Right hindlimb (tissue), 1 donor: ENCODE results near the gene PDPN.

ENCODE experiments used
- DNase-seq: peaks from one replicate; pipeline ENCODE4 v3.0.0-alpha.2; 2018

PDPN gene

GRCh38 chr1:13581446-13581845, 2.2 kb upstream of the PDPN start:
- no peak for DNase-seq

- DNase-seq = peak; percentile 52
These were observed 754 bp upstream of the PDPN start for GRCh38 chr1:13582713-13583443.

DNA sequence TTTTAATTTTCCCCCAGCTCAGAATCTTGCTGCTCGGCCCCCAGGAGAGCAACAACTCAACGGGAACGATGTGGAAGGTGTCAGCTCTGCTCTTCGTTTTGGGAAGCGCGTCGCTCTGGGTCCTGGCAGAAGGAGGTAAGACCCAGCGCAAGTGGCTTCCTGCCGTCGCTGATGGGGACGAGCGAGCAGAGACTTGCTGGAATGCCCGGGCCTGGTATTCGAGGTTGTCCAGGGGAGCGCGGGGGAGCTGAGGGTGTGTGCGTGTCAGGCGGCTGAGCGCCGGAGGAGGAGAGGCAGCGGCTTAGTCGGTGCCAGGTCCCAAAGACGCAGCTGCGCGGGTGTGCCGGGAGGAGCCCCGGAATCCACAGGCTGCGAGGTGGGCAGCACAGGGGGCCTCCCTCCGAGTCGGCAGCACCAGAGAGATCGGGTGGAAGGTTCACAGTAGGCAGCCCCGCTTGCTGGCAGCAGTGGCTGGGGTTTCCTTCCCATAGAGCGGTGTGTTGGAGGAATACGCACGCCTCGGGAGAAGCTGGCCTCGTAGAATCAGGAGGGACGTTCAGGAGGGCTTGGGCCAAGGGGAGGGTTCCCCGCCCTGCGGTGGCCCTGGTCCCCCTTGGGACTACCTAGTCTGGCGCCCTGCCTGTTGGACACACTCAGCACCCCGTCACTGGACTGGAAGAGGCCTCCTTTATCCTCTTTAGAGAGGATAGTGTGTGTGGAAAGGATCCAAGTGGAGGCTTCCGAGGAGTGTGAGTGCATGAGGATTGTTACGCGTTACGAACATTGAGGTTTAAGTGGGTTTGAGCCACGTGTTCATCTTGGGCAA, 547 bp downstream of the PDPN start:
- DNase-seq = peak; percentile 79

GRCh38 chr1:13584876-13585611, 1.4 kb downstream of the PDPN start:
- no peak for DNase-seq

DNA sequence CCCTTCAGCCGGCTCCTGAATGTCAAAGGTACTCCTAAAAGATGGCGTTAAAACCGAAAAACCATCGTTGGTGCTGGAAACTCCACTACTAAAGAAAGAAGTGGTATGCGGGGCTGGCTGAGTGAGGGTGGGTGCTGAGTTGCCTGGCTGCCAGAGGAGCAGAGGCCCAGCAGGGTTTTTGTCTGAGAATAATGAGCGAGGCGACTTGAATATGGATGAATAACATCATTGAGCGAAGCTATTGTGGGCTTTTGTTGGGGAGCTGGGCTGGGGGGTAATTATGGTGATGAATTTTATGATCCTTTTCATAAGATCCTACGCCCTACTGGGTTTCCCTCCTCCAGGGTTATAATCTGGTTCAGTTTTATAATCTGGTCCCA, 2.0 kb downstream of the PDPN start:
- DNase-seq = no peak

DNA sequence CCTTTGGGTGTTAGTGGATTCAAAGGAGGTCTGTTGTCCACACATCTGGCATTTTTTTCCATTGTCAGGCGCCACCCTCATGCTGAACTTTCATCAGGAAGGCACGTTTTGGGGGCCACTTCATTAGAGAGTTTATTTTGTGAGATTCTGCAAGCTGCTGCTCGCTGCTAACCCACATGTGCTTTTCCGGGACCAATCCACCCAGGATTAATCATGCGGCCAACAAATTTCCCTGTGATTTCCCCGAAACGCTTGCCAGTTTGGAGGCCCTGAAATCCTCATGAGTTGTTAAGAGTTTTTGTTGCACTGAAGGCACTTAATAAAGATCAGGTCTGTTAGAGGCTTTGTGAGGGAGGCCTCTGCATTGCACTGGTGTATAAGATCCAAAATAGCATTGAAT, 2.4 kb downstream of the PDPN start:
- peak; percentile 53 for DNase-seq

GRCh38 chr1:13587256-13588030, 3.8 kb downstream of the PDPN start:
- no peak for DNase-seq

DNA sequence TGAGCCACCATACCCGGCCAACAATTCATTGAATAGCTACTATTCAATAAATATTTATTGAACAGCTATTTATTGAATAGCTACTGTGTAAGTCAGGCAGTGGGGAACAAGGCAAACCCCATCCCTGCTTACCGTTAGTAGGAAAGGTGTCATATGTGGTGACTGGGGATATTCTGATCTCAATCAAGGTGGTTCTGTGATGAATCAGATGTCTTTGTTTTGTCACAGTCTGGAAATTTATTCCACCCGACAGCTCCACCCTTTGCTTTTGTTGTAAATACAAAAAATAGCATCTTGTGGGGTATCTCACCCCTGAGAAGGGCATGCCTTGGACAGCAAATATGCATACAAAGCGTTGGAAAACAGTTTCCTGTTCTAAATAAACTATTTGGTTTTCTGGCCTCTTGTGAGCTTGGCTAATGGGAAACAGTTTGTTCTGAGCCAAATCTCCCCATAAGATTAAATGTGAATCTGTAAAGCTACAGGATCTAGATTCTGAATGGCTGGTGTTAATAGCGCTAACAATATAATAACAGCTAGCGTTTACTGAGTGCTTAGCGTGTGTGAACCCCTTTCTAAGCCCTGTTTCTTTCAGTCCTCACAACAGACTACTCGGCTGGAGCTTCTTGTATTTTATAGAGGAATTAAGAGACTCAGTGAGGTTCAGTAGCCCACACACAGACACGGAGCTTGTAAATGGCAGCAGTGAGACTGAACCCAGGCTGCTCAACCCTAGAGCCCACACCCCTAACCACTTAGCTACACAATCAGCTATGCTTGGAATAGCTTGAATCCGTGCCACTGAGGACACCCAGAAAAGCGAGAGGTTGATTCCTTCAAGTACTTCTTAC, 5.5 kb downstream of the PDPN start:
- no peak for DNase-seq

DNA sequence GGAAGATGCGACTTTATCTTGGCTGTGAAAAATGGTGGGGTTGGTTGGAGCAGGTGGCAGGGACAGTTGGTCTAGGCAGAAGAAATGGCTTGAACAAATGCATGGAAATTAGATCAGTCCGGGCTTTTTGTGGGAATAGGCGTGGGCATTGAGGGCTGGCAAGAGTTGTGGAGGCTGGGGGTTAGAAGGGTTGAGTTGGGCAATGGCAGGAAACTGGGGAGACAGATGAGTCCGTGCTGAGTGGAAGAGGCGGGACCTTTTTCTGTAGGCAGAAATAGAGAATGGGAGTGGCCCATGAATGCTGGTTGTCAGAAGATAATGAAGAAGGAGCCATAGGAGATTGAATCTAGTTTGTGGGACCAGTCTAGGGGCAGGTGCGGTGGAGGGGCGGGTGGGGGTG, 6.9 kb downstream of the PDPN start:
- DNase-seq = no peak

- peak; percentile 86 for DNase-seq
These were observed 10.0 kb downstream of the PDPN start for GRCh38 chr1:13593511-13594131.

GRCh38 chr1:13595411-13595810, 11.8 kb downstream of the PDPN start:
- DNase-seq = no peak

GRCh38 chr1:13597166-13597565, 13.5 kb downstream of the PDPN start:
- no peak for DNase-seq

- no peak for DNase-seq
These were observed 17.3 kb downstream of the PDPN start for GRCh38 chr1:13600762-13601453.

DNA sequence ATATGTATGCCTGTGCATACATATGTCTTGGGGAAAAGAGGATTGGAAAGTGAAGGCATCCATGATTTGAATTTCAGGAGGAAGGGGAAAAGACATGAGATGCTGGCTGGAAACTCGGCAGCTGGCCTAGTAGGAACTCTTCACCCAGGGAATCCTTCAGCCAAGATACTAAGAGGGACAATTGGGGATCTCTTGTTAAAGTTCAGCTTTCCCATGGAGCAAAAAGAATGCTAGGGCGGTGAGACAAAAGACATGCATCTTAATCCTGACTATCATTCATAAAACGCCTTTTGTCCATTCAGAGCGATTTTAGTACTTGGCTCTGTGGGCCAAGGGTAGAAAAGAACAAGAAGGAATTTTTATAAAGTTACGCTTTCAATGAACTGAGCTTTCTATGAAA, 20.5 kb downstream of the PDPN start:
- no peak for DNase-seq

- DNase-seq = no peak
These were observed 21.1 kb downstream of the PDPN start for GRCh38 chr1:13604721-13605120.

- DNase-seq = peak; percentile 52
These were observed 21.5 kb downstream of the PDPN start for GRCh38 chr1:13605159-13605558.

DNA sequence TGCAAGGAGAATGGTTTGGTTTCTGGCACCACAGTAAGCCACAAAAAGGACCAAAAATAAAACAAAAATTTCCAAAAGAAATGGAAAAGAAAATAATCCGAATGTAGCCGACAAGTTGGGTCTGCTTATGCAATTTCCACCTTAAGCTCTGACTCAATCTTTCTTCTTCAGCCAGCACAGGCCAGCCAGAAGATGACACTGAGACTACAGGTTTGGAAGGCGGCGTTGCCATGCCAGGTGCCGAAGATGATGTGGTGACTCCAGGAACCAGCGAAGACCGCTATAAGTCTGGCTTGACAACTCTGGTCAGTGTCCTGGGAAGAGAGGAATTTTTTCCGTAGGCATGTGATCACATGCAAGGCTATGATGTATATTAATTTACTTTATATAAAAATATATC, 23.4 kb downstream of the PDPN start:
- peak; percentile 35 for DNase-seq

- DNase-seq = no peak
These were observed 32.6 kb downstream of the PDPN start for GRCh38 chr1:13616234-13616633.

- DNase-seq = no peak
These were observed 33.5 kb downstream of the PDPN start for GRCh38 chr1:13617108-13617507.

GRCh38 chr1:13617773-13618172, 34.1 kb downstream of the PDPN start:
- no peak for DNase-seq

DNA sequence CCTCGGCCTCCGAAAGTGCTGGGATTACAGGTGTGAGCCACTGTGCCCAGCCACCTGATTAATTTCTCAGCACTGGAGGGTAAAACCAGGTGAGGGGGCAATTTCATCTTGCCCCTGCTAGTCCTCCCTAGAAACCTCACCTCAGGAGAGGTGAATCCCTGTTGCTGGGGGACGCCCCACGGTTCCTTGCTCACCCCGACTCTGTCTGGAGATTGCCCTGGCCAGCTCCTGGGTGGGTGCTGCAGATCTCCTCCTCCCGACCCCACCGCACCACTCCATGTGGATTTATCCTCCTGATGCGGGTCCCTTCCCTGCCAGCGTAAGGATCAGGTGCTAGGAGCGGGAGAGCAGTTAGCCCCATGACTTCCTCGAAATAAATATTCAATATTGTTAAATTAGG, 34.9 kb downstream of the PDPN start:
- DNase-seq = no peak
